NT2/D1 (cell line): ENCODE measurements around the gene ARHGEF37.

ENCODE experiments used
- SUZ12 ChIP-seq: IDR thresholded peaks from 2 replicates; pipeline ENCODE4 v1.6.1; 2011; ENCODE audit not compliant: insufficient read length, insufficient read depth; ENCODE audit errors: extremely low read depth
- YY1 ChIP-seq: IDR thresholded peaks from 2 replicates; pipeline ENCODE4 v1.6.1; 2011; ENCODE audit not compliant: insufficient read length, insufficient read depth
- ZNF274 ChIP-seq: IDR thresholded peaks from 2 replicates; pipeline ENCODE4 v1.6.1; 2011; ENCODE audit warnings: mild to moderate bottlenecking, low read depth, low read length

DNA sequence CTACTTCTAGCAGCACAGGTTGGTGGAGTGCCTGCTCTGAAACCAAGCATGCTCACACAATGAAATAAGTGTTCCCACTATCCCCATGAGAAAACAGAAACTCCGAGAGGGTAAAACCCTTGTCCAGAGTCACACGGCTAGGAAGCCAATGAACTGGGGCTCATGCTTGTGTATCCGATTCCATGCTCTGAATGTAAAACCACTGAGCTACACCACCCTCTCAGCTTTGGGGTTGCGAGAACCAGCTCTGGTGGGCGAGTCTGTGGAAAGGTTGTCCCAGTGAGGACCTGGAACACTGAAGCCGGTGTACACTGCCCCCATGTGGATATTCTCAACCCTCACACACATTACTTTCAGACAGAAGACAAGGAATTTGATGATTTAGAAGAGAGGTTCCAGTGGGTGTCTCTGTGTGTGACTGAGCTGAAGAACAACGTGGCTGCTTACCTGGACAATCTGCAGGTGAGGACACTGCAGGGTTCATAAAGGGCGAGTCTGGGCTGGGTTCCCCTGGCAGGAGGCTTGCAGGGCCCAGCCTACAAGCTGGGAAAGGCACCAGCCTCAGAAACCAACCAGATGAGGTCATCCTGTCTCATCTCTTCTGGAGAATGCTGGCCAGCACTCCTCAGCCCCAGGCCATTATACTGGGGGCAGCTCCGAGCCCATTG, 37.4 kb downstream of the ARHGEF37 start:
- TF ChIP-seq YY1 (no peak), ZNF274 (no peak), SUZ12 (no peak)
